Endometrial microvascular endothelial cells (primary cell): ENCODE measurements around the gene AUH. TPM values are rescaled to one million over a fixed set of nuclear protein-coding genes. Genes with fewer than 3 reads are reported as not detected.
"Not testable (repeated sequence)": the region's sequence is repeated elsewhere in the genome, so short reads cannot be mapped to it uniquely, and the experiment has no call there.

Source experiments
- in situ Hi-C: cut with HindIII; loops from 2 replicates; pipeline ENCODE4 v1.10.0; 2017; ENCODE audit warnings: low sequenced_read_pairs, low pct_unique_long_range_greater_than_20kb; ENCODE audit errors: inconsistent ontology term
- total RNA-seq: library from RNA; depleted of rRNA; stranded (reverse); fragments of >200 nt; gene quantifications from one replicate; pipeline ENCODE4 v1.2.3, GENCODE V29; 2015; ENCODE audit errors: inconsistent ontology term

Gene AUH, protein sequence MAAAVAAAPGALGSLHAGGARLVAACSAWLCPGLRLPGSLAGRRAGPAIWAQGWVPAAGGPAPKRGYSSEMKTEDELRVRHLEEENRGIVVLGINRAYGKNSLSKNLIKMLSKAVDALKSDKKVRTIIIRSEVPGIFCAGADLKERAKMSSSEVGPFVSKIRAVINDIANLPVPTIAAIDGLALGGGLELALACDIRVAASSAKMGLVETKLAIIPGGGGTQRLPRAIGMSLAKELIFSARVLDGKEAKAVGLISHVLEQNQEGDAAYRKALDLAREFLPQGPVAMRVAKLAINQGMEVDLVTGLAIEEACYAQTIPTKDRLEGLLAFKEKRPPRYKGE
- 3.4 TPM for total RNA-seq

DNA sequence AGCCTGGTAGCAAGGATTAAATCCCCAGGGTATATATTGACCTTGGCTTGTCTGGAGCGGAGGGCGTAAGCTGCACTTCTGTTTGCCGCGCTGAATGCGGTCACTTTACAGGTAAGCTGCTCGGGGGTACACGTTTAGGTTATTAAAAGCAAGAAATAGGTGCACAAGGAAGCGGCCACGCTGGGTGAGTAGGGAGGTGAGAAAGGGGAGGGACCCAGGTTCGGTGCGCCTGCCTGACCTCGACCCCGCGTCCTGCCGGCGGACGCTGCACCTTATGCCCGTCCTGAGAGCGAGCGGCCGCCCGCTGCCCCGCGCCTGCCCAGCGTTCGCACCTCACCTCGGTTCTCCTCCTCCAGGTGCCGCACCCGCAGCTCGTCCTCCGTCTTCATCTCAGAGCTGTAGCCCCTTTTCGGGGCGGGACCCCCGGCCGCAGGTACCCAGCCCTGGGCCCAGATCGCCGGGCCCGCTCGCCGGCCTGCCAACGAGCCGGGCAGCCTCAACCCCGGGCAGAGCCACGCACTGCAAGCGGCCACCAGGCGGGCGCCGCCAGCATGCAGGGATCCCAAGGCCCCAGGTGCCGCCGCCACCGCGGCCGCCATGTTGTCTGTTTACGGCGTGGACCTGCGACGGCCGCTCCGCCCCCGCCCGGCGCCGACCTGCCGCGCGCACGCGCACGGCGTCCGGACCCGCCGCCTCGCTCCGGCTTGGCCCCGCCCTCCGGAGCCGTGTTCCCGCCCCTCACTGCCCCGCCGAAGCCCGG is at the start of gene AUH:
Gene AUH (minus strand): TSS at position 628 of the 760 bp plus-strand sequence. CDS start 29 bp downstream, at position 599.
- in situ Hi-C loops = no loop called here

DNA sequence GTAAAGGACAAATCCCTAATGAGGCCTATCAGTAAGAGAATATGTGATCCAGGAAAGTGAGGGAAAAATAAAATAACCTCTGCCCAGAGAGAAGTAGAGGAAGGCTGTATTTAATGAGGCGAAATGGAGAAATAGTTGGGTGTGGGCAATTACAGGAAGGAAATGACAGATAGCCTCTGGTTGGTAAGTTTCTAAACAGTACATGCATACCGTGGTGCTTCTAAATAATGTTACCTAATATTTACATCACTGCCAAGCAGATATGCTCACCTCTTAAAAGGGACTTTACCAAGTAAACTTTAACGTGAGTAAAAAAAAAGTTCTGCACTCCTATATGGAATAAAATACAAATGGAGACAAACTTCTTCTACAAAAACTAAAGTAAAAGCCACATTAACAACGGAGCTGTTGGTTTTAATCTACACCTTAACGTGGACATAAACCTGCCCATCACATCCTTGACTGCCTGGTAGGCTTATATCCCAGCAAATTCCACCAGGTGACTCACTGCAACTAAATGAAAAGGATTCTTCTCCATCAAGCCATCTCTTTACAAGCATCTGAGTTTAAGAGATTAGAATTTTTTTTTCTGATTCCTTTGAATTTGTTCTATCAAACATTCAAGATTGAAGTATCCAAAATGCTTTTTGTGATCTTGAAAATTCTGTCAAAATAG is 49.5 kb upstream of the AUH start:
- in situ Hi-C loops = no loop called here

DNA sequence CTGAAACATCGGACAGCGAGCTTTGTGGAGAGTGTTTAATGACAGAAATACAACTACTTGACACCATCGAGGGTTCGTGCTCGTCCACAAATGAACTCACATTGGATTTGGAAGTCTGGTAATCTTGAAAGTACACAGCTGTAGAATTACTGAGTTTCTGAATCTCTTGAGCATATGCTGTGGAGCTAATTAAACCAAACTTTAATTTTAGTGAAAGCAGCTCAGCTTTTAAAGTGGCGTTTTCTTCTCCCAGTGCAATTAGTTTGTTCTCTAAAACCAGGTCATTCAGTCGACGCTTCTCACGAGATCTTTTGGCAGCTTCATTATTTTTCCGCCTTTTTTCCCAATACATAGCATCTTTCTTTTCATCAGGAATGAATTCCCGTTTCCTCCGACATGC is 48.4 kb upstream of the AUH start:
- in situ Hi-C loops = no loop called here

DNA sequence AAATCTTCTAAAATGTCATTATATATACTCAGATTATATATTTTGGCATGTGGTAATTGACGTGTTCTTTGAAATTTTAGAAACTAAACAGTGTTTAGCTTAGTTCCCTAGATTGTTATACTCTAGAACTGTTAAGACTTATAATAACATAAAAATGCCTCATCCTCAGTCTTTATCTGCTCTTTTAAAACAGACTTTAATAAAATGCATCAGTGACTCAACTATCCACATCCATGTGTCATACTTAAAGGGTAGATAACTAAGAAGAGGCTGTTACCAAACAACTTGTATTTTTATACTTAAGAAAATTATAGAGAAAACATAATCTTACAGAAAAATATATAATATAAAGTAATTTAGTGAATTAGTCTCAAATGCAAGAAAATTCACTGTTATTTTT is 46.8 kb upstream of the AUH start:
- in situ Hi-C loops = no loop called here

GRCh38 chr9:91407580-91408318 is 46.0 kb upstream of the AUH start:
- in situ Hi-C loops = no loop called here

GRCh38 chr9:91405343-91406077 is 43.8 kb upstream of the AUH start:
- in situ Hi-C loops = no loop called here

GRCh38 chr9:91403665-91404543 is 42.2 kb upstream of the AUH start:
- in situ Hi-C loops = no loop called here

DNA sequence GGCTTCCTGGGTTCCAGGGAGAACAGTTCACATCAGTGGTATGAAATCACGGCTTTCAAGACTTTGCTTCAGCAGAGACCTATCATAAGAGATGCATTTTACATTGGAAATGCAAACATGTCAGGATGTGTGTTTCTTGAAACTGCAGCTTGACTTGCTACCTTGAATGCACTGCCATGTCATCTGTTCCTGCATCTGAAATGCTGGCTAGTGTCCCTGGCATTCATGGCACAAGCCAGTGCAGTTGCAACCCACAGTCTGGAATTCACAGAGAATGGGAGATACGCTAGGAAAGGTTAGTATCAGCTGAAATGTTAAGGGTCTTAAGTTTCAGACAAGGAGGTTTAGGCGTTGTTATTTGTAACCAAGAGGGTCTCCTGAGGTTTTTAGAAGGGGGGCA is 37.2 kb upstream of the AUH start:
- in situ Hi-C loops = no loop called here

DNA sequence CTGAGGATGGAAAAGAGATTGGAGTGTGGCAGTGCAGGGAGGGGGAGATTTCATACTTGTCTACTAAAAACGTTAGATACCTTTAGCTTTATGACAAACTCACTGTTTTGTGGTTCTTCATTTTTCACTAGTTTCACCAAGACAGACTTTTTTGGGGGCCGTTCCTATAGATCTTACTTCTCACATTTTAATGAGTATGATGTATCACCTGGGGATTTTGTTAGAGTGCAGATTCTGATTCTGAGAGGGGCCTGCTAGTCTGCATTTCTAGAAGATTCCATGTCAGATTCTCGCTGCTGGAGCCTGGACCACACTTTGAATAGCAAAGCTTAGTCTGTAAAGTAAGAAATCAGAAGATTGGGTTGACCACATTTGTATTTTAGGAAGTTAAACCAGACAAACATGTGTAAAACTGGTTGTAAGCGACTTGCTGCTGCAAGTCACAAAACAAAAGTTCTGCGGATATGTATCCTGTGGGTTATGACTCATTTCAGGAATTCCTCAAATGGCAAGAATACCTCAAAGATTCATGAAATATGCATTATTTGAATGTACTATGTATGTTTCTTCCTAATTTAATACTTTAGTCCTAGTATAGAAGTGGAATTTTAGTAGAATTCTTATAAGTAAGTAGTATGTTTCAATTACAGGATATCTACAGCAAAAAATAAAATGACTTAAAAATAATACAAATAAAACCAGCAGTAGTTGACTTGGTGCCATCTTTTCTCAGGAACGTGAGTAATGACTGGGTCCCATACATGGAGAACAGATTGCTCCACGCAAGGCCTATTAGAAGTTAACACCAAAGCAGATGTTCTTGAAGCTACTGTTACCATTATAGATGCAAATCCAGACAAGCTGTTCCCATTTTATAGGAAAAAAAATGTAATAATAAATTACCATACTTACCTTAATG is 34.1 kb upstream of the AUH start:
- in situ Hi-C loops = no loop called here

DNA sequence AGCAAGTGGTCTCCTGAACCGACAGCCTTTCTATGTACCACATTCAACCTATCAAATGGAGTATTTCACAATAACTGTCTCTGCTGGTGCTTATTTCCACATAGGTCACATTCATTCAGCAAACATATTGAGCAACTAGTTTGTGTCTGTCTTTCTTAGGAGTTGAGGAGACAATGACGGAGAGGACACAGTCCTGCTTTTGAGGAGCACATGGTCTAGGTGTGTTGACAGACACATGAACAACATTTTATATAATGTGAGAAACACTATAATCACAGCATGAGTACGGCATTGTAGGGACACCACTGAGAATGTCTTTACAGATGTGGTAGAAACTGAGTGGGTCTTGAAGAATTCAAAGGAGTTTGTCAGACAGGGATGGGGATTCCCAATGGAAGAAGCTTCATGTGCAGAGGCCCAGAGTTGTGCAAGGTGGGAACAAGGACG is 33.4 kb upstream of the AUH start:
- in situ Hi-C loops = no loop called here

- in situ Hi-C loops = no loop called here
These were observed 32.1 kb upstream of the AUH start for GRCh38 chr9:91393826-91394225.

DNA sequence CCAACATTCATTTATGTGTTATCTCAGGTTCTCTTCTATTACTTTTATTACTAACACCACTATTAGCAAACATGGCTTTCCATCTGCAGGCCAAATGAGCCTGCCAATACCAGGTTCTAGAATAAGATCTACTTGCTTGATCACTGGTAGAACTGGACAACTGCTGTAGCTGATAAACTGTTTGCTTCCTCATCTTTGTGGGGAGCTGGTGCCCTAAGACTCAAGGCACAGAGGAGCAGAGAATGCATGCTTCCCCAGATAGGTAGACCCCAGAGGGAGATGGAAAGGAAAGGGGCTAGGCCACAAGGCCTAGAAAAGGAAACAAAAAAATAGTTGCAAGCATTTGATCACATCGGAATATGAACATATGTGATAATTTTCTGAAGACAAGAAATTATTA is 30.7 kb upstream of the AUH start:
- in situ Hi-C loops = no loop called here

DNA sequence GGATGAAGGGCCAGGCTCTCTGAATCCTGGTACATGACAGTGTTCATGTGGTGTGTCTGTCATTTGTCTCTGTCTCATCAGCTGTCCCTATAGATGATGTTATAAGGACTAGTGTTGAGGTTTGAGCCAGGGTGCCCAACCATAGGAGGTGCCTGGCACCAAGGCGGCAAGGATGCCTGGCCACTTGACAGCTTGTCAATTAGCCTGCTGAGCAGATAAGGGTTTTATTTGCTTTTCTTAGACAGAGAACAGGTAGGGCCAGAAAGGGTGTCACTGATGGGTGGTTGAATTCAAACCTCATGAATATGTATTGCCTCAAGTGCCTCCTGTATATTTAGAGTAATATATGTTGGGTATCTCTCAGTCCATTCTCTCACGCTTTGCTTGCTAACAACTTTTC is 30.1 kb upstream of the AUH start:
- in situ Hi-C loops = no loop called here

DNA sequence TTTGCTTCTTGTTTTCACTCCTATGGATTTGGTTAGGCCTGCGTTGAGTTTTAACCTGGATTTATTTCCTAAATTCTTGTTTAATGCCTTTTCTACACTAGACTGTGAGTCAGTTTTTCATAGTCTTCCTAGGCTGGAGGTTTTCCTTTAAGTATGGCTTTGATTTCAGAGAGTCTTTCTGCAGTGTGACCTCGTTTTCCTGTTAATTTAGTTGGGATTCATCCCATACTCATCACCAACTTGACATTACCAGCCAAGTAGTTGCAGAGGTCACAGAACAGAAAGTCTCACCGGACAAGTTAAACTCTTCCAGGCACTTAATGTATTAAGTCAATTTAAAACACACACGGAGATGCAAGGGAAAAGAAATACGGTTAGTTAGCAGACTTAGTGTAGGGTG is 29.7 kb upstream of the AUH start:
- in situ Hi-C loops = no loop called here

DNA sequence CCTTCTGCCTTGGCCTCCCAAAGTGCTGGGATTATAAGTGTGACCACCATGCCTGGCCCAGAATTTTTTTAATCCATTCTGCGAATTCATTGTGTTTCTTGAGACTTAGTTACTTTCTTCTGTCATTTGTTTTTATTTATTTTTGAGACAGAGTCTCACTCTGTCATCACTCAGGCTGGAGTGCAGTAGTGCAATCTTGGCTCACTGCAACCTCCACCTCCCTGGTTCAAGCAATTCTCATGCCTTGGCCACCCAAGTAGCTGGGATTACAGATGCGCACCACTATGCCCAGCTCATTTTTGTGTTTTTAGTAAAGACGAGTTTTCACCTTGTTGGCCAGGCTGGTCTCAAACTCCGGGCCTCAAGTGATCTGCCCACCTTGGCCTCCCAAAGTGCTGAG is 28.0 kb upstream of the AUH start:
- in situ Hi-C loops = not testable (repeated sequence)

DNA sequence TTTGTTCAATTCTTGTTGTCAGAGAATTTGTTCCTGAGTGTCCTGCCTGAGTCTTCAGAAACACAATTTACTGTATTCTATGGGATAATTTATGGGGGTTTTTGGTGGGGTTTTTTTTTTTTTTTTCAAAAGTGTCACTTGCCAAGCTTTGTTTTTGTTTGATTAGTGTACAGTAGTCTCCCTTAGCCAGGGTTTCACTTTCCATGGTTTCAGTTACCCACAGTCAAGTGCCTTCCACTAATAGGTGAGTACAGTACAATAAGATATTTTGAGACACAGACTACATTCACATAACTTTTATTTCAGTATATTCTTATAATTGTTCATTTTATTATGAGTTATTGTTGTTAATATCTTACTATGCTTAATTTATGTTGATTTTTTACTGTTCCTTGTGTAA is 25.0 kb upstream of the AUH start:
- in situ Hi-C loops = no loop called here

DNA sequence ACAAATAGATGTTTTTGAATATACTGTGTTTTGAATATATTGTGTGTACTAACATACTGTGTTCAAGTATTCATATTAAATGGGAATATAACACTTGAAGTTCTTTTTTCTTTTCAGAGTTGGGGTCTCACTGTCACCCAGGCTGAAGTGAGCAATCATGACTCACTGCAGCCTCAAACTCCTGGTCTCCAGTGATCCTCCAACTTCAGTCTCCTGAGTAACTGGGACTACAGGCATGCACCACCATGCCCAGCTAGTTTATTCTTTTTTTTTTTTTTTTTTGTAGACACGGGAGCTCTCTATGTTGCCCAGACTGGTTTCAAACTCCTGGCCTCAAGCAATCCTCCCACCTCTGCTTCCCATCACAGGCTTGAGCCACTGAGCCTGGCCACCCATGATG is 23.2 kb upstream of the AUH start:
- in situ Hi-C loops = no loop called here
